ENCODE data around the gene RILPL1.
A peak's percentile ranks its signal among the peaks of the same experiment; 100 is the strongest.

RILPL1 gene

DNA sequence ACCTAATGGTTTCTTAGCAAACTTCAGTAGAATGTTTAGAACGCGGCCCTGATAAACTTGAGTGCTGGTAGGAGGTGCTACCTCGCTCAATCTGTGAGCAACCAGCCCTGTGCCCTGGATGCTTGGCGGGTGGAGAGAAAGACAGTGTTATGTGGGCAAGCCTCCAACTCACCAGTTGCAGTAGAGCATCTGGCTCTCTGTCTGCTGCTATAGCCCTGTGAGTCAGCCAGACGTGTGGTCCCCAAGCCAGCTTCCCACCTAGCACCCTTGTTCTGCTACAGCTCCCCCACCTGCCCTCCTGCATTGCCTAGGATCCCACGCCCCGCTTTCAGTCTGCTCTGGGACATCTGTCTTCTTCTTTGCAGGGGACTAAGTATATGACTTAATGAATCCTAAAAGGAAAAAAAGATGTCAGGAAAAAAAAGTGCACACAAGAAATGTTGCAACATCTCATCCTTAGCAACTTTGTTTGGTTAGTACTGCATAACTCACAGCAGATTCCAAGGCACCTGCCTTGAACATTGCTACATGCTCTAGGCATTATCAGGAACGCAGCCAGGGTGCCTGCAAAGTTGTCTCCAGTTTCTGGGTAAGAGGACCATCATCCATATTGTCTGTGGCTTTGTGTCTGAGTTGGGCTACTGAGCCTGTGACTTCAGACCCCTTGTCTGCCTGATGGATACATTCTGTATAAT is 62.0 kb downstream of the RILPL1 start:
- Histone ChIP-seq H3K4me1 (ENCODE audit: insufficient read depth, low read length, severe bottlenecking) (peaks cover 45% of the 10 kb centered on the region), H2AFZ (ENCODE audit: low read length) (no peak overlapping the region), H3F3A (ENCODE audit: insufficient read depth, low read length) (no peaks in the 10 kb centered on the region), H3K27me3 (ENCODE audit: insufficient read depth, low read length) (no peaks in the 10 kb centered on the region), H3K9me3 (ENCODE audit: low read length) (no peaks in the 10 kb centered on the region), H3K9me2 (ENCODE audit: low read depth, low read length) (no peaks in the 10 kb centered on the region), H3K9ac (ENCODE audit: low read length) (no peak overlapping the region), H3K27ac (ENCODE audit: low read depth, low read length, poor library complexity, severe bottlenecking) (no peak overlapping the region), H3K4me2 (ENCODE audit: low read length) (no peak overlapping the region), H3K79me2 (ENCODE audit: insufficient read depth, low read length) (no peaks in the 10 kb centered on the region), H3K36me3 (ENCODE audit: insufficient read depth, low read length) (peaks cover 17% of the 10 kb centered on the region; the same call in 1 of the 2 replicates), H4K20me1 (ENCODE audit: insufficient read depth, low read length) (no peaks in the 10 kb centered on the region), H3K4me3 (ENCODE audit: low read depth, low read length, poor library complexity, severe bottlenecking) (no peak overlapping the region)
- TF ChIP-seq EZH2 (IDR thresholded peaks at IDR 0.05; ENCODE audit: borderline replicate concordance, low read length) = no peak
- TF ChIP-seq, protein P1, sequence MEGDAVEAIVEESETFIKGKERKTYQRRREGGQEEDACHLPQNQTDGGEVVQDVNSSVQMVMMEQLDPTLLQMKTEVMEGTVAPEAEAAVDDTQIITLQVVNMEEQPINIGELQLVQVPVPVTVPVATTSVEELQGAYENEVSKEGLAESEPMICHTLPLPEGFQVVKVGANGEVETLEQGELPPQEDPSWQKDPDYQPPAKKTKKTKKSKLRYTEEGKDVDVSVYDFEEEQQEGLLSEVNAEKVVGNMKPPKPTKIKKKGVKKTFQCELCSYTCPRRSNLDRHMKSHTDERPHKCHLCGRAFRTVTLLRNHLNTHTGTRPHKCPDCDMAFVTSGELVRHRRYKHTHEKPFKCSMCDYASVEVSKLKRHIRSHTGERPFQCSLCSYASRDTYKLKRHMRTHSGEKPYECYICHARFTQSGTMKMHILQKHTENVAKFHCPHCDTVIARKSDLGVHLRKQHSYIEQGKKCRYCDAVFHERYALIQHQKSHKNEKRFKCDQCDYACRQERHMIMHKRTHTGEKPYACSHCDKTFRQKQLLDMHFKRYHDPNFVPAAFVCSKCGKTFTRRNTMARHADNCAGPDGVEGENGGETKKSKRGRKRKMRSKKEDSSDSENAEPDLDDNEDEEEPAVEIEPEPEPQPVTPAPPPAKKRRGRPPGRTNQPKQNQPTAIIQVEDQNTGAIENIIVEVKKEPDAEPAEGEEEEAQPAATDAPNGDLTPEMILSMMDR (IDR thresholded peaks at IDR 0.05; ENCODE audit: low read length) = no peak

DNA sequence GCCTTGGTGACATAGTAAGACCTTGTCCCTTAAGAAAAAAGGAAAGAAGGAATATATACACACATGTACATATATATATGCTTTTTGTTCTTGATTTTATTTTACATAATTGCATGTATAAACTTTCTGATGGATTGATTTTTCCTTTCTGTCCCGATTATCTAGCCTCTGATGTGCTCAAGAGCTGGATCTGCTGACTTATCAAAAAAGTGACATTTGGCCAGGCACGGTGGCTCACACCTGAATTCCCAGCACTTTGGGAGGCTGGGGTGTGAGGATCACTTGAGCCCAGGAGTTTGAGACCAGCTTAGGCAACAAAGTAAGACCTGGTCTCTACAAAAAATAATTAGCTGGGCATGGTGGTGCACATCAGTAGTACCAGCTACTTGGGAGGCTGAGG is 63.5 kb downstream of the RILPL1 start:
- peaks cover 31% of the 10 kb centered on the region; the same call in 1 of the 2 replicates for H3K36me3 ChIP-seq (ENCODE audit: insufficient read depth, low read length)
- no peak overlapping the region for H3K27ac ChIP-seq (ENCODE audit: low read depth, low read length, poor library complexity, severe bottlenecking)
- no peak for TF ChIP-seq EZH2 (IDR thresholded peaks at IDR 0.05; ENCODE audit: borderline replicate concordance, low read length)
- TF ChIP-seq, protein P1 (IDR thresholded peaks at IDR 0.05; ENCODE audit: low read length) = no peak
- H3K4me1 ChIP-seq (ENCODE audit: insufficient read depth, low read length, severe bottlenecking) = peaks cover 31% of the 10 kb centered on the region
- H2AFZ ChIP-seq (ENCODE audit: low read length) = no peak overlapping the region
- no peaks in the 10 kb centered on the region for H4K20me1 ChIP-seq (ENCODE audit: insufficient read depth, low read length)
- no peaks in the 10 kb centered on the region for H3K9me2 ChIP-seq (ENCODE audit: low read depth, low read length)
- no peak overlapping the region for H3K4me3 ChIP-seq (ENCODE audit: low read depth, low read length, poor library complexity, severe bottlenecking)
- H3F3A ChIP-seq (ENCODE audit: insufficient read depth, low read length) = no peaks in the 10 kb centered on the region
- H3K79me2 ChIP-seq (ENCODE audit: insufficient read depth, low read length) = no peaks in the 10 kb centered on the region
- H3K9me3 ChIP-seq (ENCODE audit: low read length) = no peaks in the 10 kb centered on the region
- H3K27me3 ChIP-seq (ENCODE audit: insufficient read depth, low read length) = no peaks in the 10 kb centered on the region
- no peak overlapping the region for H3K9ac ChIP-seq (ENCODE audit: low read length)
- H3K4me2 ChIP-seq (ENCODE audit: low read length) = no peak overlapping the region

DNA sequence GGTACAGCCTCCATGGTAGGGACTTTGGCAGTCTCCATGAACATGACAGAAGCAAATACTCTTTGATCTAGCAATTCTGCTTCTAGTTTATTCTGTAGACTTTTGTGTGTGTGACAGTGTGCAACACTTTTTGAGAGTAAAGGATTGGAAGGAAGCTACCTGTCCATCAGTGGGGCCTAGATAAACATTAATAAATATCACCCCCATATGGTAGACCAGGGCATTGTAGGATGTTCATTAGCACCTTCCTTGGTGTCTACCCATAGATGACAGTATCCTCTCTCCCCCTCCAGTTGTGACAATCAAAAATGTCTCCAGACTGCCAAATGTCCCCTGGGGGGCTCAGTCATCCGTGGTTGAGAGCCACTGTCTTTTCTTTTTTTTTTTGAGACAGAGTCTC is 64.7 kb downstream of the RILPL1 start:
- no peak overlapping the region for H2AFZ ChIP-seq (ENCODE audit: low read length)
- H4K20me1 ChIP-seq (ENCODE audit: insufficient read depth, low read length) = no peaks in the 10 kb centered on the region
- no peaks in the 10 kb centered on the region for H3K79me2 ChIP-seq (ENCODE audit: insufficient read depth, low read length)
- H3K9me2 ChIP-seq (ENCODE audit: low read depth, low read length) = no peaks in the 10 kb centered on the region
- H3K27me3 ChIP-seq (ENCODE audit: insufficient read depth, low read length) = no peaks in the 10 kb centered on the region
- no peak overlapping the region; the same call in 1 of the 2 replicates for H3K9ac ChIP-seq (ENCODE audit: low read length)
- TF ChIP-seq, protein P1 (IDR thresholded peaks at IDR 0.05; ENCODE audit: low read length) = peak; percentile 59
- no peak for TF ChIP-seq EZH2 (IDR thresholded peaks at IDR 0.05; ENCODE audit: borderline replicate concordance, low read length)
- H3K27ac ChIP-seq (ENCODE audit: low read depth, low read length, poor library complexity, severe bottlenecking) = peak overlapping the region; percentile 60
- no peaks in the 10 kb centered on the region for H3F3A ChIP-seq (ENCODE audit: insufficient read depth, low read length)
- peaks cover 19% of the 10 kb centered on the region for H3K4me1 ChIP-seq (ENCODE audit: insufficient read depth, low read length, severe bottlenecking)
- H3K4me2 ChIP-seq (ENCODE audit: low read length) = no peak overlapping the region
- no peaks in the 10 kb centered on the region for H3K9me3 ChIP-seq (ENCODE audit: low read length)
- no peak overlapping the region for H3K4me3 ChIP-seq (ENCODE audit: low read depth, low read length, poor library complexity, severe bottlenecking)
- H3K36me3 ChIP-seq (ENCODE audit: insufficient read depth, low read length) = peaks cover 38% of the 10 kb centered on the region; the same call in 1 of the 2 replicates
